Activated CD4-positive, alpha-beta T cell treated with anti-CD3 and anti-CD28 coated beads, Interleukin-2, amount 10 ng/mL, durations not matched to agents 24 days and 14 days (primary cell): ENCODE results near the gene MOB3A. TPM values are rescaled to one million over a fixed set of nuclear protein-coding genes. Genes with fewer than 3 reads are reported as not detected.

Experiments used
- DNase-seq: peaks from one replicate; pipeline ENCODE4 v3.0.0; 2022
- H3K27ac Mint-ChIP-seq: one replicate; pipeline ENCODE4 v1.8.0; 2022; ENCODE audit warnings: mild to moderate bottlenecking, mixed read lengths
- H3K27me3 Mint-ChIP-seq: one replicate; pipeline ENCODE4 v1.8.0; 2022; ENCODE audit warnings: mixed read lengths
- H3K36me3 Mint-ChIP-seq: one replicate; pipeline ENCODE4 v1.8.0; 2022; ENCODE audit warnings: low read depth, mild to moderate bottlenecking, mixed read lengths
- H3K4me1 Mint-ChIP-seq: one replicate; pipeline ENCODE4 v1.8.0; 2021; ENCODE audit warnings: mixed read lengths
- H3K4me3 Mint-ChIP-seq: one replicate; pipeline ENCODE4 v1.8.0; 2022; ENCODE audit warnings: mild to moderate bottlenecking, moderate library complexity, mixed read lengths
- H3K9me3 Mint-ChIP-seq: one replicate; pipeline ENCODE4 v1.8.0; 2021; ENCODE audit warnings: mixed read lengths
- intact Hi-C: fragments of 100-400 bp; cut with micrococcal nuclease; formaldehyde crosslinking; loops from one replicate; pipeline ENCODE4 v1.15.1; 2023
- total RNA-seq: library from RNA; stranded (reverse); gene quantifications from 2 replicates; pipeline ENCODE4 v1.2.3, GENCODE V29; 2022

Gene MOB3A
- total RNA-seq, 1 donor from 2014 or later, result 185 TPM

DNA sequence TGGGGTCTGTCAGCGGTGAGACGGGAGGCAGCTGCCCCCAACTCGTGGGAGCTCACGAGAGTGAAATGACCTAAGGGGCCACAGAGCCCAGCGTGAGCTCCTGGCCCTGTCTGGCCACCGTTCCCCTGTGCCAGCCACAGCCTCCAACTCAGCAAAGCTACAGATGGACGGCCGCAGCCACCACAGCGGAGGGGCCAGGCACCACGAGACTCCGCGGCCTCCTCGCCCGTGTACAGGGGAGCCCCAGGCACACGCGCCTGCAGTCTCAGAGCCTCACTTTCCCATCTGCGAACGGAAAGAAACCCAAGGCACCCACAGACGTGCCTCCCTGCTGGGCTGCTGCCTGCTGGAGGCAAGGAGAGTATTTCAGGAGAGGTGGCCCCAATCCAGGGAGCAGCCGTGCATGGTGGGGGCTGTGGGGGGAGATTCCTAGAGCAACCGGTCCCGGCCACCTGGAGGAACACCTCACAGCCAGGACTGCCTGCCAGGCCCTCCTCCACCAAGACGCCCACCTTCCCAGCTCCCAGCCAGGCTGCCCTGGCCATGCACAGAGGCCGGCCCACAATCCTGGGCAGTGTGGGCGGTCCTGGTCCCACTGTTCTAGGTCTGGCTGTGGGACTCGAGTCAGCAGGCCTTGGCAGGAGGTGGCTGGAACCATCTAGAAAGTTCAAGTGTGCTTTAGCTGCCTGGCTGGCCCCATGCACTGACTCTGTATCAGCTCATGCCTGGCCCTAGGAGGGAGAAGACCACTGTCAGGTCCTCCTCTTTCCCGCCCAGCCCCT is 47.0 kb downstream of the MOB3A start:
- intact Hi-C loops, result no loop called here
- DNase-seq, result no peak
- peaks cover 18% of the 10 kb centered on the region for H3K36me3 Mint-ChIP-seq
- peaks cover 30% of the 10 kb centered on the region for H3K4me1 Mint-ChIP-seq
- no peaks in the 10 kb centered on the region for H3K9me3 Mint-ChIP-seq
- H3K27ac Mint-ChIP-seq, result peak overlapping the region; percentile 78
- peak overlapping the region; percentile 90 for H3K4me3 Mint-ChIP-seq
- H3K27me3 Mint-ChIP-seq, result no peaks in the 10 kb centered on the region

DNA sequence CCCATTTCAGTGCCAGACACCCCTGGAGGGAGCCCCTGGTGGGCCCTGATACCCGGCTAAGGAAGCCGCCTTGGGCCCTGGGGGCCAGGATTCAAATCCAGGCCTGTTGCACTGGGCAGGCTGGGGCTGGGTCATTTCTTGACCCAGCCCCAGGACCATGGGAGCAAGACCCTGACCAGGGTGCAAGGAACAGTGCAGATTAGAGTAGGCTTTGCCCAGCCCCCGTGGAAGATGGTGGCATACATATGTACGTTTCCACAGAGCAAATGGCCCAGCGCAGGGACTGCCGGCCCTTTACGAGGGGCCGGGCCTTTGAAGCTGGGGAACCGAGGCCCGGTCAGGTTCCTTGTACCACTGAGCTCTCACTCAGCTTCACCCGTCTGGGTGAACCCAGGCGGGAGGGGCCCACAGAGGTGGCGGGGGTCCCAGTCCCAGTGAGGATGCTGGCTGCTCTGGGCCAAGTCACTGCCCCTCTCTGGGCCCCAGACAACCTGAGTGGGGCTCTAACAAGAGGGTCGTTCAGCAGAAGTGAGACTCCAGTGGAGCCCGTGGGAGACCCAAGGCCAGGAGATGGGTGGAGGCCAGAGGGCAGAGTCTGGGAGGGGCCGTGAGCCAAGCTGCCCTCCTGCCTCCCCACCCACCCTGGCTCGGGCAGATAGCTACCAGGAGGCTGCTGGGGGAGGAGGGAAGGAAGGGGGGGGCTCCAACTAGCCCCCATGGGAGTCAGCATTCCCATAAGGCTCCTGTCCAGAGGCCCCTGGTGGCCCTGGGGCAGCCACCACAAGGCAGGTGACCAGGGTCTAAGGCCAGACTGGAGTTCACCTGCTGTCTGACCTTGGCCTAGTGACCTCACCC is 47.8 kb downstream of the MOB3A start:
- peaks cover 20% of the 10 kb centered on the region for H3K36me3 Mint-ChIP-seq
- no peaks in the 10 kb centered on the region for H3K9me3 Mint-ChIP-seq
- peak; percentile 66 for DNase-seq
- H3K4me3 Mint-ChIP-seq, result peak overlapping the region; percentile 90
- H3K27ac Mint-ChIP-seq, result peak overlapping the region; percentile 58
- no peaks in the 10 kb centered on the region for H3K27me3 Mint-ChIP-seq
- peaks cover 35% of the 10 kb centered on the region for H3K4me1 Mint-ChIP-seq
- intact Hi-C loops, result no loop called here

DNA sequence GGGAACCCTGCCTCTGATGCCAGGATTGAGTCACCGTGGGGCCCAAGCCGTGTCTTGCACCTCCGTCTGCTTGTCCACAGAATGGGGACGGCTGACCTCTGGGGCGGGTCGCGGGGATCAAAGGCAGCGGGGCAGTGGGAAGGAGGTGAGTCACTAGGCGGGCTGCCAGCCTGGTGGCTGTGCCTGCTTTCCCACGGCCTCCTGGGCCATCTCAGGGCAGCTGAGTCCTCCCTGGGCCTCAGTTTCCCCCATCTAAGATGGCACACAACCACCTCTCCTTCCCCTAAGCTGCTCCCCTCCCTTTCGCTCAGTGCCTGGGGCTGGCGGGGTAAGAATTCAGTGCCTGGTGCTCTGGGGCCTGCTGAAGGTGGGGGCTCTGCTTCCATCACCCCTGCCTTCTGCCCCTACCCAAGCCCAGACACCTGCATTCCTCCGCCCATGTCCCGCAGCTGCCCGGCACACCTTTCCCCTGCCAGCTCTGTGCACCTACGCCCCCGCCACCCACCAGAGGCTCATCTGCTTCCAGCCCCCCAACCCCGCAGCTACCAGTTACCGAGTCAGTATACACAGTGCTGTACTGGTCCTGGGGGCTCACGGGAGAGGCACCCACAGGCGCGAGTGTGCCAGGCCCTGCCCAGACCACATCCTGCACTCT is 48.5 kb downstream of the MOB3A start:
- Mint-ChIP-seq H3K27ac (peak overlapping the region; percentile 15), H3K27me3 (no peaks in the 10 kb centered on the region), H3K9me3 (no peaks in the 10 kb centered on the region), H3K36me3 (peaks cover 23% of the 10 kb centered on the region), H3K4me3 (peak overlapping the region; percentile 26), H3K4me1 (peaks cover 33% of the 10 kb centered on the region)
- peak; percentile 67 for DNase-seq
- intact Hi-C loops, result no loop called here

DNA sequence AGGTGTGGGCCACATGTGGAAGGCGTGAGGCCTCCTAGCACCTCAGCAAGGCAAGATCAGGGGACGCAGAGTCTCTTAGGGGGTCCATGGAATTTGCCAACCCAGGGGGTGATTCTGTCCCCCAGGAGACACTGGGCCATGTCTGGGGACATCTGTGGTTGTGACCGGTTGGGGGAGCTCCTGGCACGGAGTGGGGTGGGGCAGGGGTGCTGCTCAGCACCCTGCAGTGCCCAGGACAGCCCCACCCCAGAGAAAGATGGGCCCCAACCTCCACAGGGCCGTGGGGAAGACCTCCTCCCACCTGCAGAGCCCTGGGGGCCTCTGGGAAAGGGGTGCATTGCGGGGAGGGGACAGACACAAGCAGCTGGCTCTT is 49.1 kb downstream of the MOB3A start:
- intact Hi-C loops, result no loop called here
- Mint-ChIP-seq H3K36me3 (peaks cover 24% of the 10 kb centered on the region), H3K4me3 (no peak overlapping the region), H3K27ac (no peak overlapping the region), H3K9me3 (no peaks in the 10 kb centered on the region), H3K27me3 (no peaks in the 10 kb centered on the region), H3K4me1 (peaks cover 30% of the 10 kb centered on the region)
- peak; percentile 65 for DNase-seq

DNA sequence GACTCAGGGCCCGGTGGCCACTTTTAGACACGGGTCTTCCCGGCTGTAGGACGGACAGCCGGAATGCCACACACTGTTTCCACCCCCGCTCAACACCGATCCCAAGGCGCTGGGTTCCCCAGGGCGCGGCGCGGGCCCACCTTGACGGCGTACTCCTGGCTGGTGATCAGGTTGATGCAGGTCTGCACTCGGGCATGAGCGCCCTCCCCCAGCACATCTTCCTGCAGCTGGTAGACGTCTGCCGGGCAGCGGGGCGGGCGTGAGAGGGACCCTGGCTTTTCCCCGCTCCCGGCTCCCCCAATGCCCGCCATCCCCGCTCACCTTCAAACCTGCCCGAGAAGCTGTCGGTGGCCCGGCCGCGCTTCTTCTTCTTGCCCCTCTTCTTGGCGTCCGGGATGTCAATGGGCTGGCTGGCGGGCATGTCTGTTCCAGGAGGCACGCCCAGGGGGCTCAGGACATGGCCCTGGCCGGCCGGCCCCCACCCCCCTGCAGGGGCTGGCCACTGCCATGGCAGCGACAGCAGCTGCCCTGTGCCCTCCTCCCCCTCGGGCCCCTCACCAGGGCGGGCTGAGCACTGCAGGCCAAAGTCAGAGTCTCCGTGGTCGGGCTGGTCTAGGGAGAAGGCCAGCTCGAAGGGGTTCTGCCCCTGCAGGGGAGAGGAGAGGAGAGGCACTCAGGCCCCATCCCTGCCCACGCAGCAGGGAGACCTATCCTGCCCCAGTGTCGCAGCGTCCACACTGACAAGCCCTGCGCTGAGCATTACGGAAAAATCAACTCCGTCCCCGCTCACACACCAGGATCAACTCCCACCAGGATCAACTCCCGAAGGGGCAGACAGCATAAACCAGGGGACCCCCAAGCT is 49.8 kb downstream of the MOB3A start:
- peaks cover 26% of the 10 kb centered on the region for H3K36me3 Mint-ChIP-seq

DNA sequence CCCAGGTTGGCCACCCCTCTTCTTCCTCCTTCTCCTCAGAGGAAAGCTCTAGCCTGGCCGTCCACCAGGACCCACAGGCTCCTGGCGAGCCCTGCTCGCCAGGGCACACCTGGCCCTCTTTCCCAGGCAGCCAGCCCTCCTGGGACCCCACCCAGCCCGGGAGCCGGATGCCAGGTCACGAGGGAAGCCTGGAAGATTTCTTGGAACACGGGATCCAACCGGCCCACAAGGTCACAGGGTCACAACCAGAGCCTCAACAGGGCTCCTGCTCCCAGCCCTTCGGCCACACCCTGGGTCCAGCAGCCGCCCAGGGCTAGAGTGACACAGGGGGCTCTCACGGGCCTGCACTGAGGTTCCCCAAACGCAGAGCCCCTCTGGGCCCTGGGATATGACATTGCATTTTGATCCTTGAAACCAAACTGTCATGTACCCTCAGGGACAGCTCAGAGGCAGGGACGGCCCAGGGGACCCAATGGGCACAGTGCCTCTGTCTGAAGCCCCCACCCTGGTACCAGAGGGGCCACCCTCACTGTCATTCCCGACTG is 50.6 kb downstream of the MOB3A start:
- Mint-ChIP-seq H3K4me1 (peaks cover 27% of the 10 kb centered on the region), H3K9me3 (no peaks in the 10 kb centered on the region), H3K27ac (no peak overlapping the region), H3K27me3 (no peaks in the 10 kb centered on the region), H3K36me3 (peaks cover 29% of the 10 kb centered on the region), H3K4me3 (no peak overlapping the region)
- intact Hi-C loops, result no loop called here
- peak; percentile 66 for DNase-seq

More for the DNA sequence above, 49.8 kb downstream of the MOB3A start:
- Mint-ChIP-seq H3K27me3 (no peaks in the 10 kb centered on the region), H3K4me1 (peaks cover 27% of the 10 kb centered on the region), H3K27ac (no peak overlapping the region), H3K4me3 (no peak overlapping the region), H3K9me3 (no peaks in the 10 kb centered on the region)
- peak; percentile 60 for DNase-seq
- intact Hi-C loops, result no loop called here

DNA sequence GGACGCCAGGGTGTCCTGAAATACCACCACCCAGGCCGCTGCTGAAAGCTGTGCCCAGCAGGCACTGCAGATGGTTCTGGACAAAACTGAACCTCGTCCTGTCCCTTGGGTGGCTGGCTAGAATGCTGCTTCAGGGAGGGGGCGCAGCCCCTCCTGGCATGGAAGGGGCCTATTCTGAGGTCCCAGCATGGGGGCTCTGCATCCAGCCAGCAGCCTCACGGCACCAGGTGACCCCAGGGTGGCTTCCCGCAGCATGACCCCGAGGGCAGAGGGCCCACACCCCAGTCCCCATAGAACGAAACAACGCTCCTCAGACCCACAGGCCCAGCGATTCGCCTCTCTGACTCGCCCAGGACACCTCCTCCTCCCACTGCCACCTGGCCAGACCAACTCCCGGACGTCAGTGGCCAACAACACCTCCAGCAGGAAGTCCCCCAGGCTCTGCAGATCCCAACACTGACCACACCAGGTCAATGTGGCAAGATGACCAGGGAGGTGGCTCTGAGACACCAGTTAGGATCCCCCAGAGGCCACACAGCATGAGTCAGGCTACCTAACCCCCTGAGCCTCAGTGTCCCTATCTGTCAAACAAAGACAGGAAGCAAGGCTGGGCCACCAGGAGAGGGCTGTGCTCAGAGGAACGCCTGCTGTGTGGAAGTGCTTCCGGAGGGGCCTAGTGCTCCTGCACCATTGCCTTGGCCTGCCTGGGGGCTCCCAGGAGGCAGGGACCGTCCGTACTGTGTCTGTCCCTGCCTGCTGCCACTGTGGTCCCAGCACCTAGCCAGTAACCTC is 51.2 kb downstream of the MOB3A start:
- no peak overlapping the region for H3K4me3 Mint-ChIP-seq
- no peaks in the 10 kb centered on the region for H3K27me3 Mint-ChIP-seq
- H3K36me3 Mint-ChIP-seq, result peaks cover 31% of the 10 kb centered on the region
- peak overlapping the region; percentile 74 for H3K27ac Mint-ChIP-seq
- intact Hi-C loops, result no loop called here
- no peak for DNase-seq
- H3K9me3 Mint-ChIP-seq, result no peaks in the 10 kb centered on the region
- peaks cover 27% of the 10 kb centered on the region for H3K4me1 Mint-ChIP-seq

DNA sequence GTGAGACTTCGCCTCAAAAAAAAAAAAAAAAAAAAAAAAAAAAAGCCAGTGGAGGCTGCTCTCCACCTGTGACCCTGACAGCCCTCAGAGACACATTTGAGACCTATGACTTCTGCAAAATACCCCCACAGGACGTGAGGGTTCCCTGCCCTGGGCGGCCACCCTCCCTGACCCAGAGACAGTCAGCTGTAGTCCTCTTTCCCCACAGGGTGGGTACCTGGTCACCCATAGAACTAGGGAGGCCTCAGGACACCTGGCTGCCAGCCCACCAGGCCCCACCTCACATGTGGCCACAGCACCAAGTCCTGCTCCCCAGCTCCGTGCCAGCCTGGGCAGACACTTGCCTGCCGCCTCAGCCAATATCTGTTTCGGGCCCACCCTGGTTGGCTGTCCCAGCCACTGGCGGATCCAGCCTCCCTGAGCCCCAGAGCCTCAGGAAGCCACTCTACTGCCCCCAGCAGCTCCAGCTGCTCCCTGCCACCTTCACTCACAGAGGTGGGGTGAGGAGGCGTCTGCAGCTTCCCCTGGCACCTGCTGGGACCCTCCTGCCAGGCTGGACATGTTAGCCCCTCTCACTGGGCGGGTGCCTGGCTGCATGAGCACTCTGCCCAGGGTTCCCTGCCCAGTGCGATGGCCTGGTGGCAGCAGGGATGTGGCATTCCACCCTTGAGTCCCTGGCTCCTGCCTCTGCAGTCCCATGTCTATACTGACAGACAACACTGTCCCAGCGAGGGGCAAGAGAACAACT is 52.0 kb downstream of the MOB3A start:
- peak overlapping the region; percentile 23 for H3K4me3 Mint-ChIP-seq

DNA sequence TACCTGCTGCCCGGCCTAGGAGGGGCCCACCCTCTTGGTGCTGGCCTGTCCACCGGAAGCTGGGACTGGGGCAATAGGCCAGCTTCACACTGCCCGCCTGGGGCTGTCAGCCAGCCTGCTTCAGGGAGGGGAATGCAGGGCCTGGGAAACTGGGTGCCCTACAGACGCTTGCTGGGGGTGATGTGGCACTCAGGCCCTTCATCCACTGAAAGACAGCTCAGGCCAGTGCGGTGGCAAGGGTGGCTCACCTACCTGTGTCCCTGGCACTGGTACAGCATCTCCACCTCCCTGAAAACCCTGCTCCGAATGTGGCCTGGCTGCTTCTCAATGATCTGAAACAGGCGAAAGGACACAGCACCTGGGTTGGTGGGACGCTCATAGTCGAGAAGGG is 52.9 kb downstream of the MOB3A start:
- Mint-ChIP-seq H3K36me3 (peaks cover 31% of the 10 kb centered on the region), H3K4me3 (peak overlapping the region; percentile 79), H3K27ac (peak overlapping the region; percentile 89), H3K9me3 (no peaks in the 10 kb centered on the region), H3K27me3 (no peaks in the 10 kb centered on the region), H3K4me1 (peaks cover 18% of the 10 kb centered on the region)
- intact Hi-C loops, result loop anchor here (2.0 kb wide), 2 partner anchors 24 to 100 kb away; no protein-coding TSS in a partner anchor
- peak; percentile 68 for DNase-seq

More for the DNA sequence above, 52.0 kb downstream of the MOB3A start:
- Mint-ChIP-seq H3K27me3 (no peaks in the 10 kb centered on the region), H3K4me1 (peaks cover 21% of the 10 kb centered on the region), H3K36me3 (peaks cover 30% of the 10 kb centered on the region), H3K9me3 (no peaks in the 10 kb centered on the region), H3K27ac (peak overlapping the region; percentile 11)
- peak; percentile 72 for DNase-seq
- intact Hi-C loops, result loop anchor here (2.0 kb wide), 2 partner anchors 25 to 101 kb away; no protein-coding TSS in a partner anchor

DNA sequence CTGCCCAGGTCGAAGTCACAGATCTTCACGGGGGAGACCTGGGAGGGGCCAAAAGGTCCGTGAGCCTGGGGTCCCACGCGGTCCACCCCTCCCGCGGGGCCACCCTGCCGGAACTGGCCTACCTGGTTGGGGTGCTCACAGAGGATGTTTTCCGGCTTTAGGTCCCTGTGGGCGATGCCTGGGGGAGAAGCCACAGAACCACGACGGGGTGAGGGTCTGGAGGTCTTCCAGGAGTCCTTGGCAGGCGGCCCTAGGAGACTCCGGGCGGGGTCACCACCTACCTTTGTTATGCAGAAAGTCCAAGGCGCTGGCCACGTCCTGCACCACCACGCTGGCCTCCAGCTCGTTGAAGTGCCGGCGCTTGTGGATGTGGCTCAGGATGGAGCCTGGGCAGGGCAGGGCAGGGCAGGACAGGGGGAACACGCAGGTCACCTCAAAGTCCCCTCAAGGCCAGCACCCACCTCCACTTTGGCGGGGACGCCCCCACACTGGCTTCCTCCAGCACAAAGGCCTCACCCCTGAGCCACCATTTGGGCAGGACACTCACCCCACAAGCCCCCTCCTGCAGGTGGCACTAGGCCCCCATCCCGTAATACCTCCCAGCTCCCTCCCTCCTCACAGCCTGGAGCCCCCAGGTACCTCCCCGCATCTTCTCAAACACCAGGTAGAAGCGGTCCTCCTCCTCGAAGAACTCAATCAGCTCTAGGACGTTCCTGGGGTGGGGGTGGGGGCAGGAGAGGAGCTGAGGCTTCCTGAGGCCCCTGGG is 53.5 kb downstream of the MOB3A start:
- peaks cover 16% of the 10 kb centered on the region for H3K4me1 Mint-ChIP-seq
- peak overlapping the region; percentile 79 for H3K4me3 Mint-ChIP-seq
- H3K27ac Mint-ChIP-seq, result peak overlapping the region; percentile 89
- no peaks in the 10 kb centered on the region for H3K27me3 Mint-ChIP-seq
- H3K36me3 Mint-ChIP-seq, result peaks cover 32% of the 10 kb centered on the region
- no peak for DNase-seq
- intact Hi-C loops, result loop anchor here (1.0 to 2.0 kb wide), 4 partner anchors 9 to 100 kb away; partner anchors contain the start of gene MKNK2
- no peaks in the 10 kb centered on the region for H3K9me3 Mint-ChIP-seq
